Measurements from ENCODE around the gene PRDM16.

The PRDM16 gene

GRCh38 chr1:3450202-3450863 lies 381.3 kb downstream of the PRDM16 start:
- DNase-seq, result no peak

- no peak for DNase-seq
Observed at GRCh38 chr1:3450983-3451382, 382.0 kb downstream of the PRDM16 start.

GRCh38 chr1:3451994-3452865 lies 383.2 kb downstream of the PRDM16 start:
- DNase-seq, result no peak

- no peak for DNase-seq
Observed at GRCh38 chr1:3452866-3453175, 383.8 kb downstream of the PRDM16 start.

GRCh38 chr1:3453203-3453761 lies 384.3 kb downstream of the PRDM16 start:
- peak; percentile 65 for DNase-seq

- no peak for DNase-seq
Observed at GRCh38 chr1:3453891-3454810, 385.1 kb downstream of the PRDM16 start, which contains the start of gene ARHGEF16. ARHGEF16 (plus strand) TSS chr1:3454665; CDS start chr1:3463085, 8,420 bp downstream.

GRCh38 chr1:3454811-3455618 lies 386.0 kb downstream of the PRDM16 start:
- no peak for DNase-seq

GRCh38 chr1:3455670-3456448 lies 386.9 kb downstream of the PRDM16 start:
- no peak for DNase-seq

- DNase-seq, result no peak
Observed at GRCh38 chr1:3456449-3456963, 387.5 kb downstream of the PRDM16 start.

- DNase-seq, result no peak
Observed at GRCh38 chr1:3456964-3457909, 388.2 kb downstream of the PRDM16 start.

GRCh38 chr1:3457910-3458883 lies 389.2 kb downstream of the PRDM16 start:
- DNase-seq, result no peak

GRCh38 chr1:3459051-3459908 lies 390.3 kb downstream of the PRDM16 start:
- no peak for DNase-seq

GRCh38 chr1:3459940-3460671 lies 391.1 kb downstream of the PRDM16 start:
- no peak for DNase-seq

- no peak for DNase-seq
Observed at GRCh38 chr1:3460672-3461131, 391.7 kb downstream of the PRDM16 start.

- no peak for DNase-seq
Observed at GRCh38 chr1:3461238-3461933, 392.4 kb downstream of the PRDM16 start.

- DNase-seq, result no peak
Observed at GRCh38 chr1:3461934-3462275, 392.9 kb downstream of the PRDM16 start.
